ENCODE data around the gene SLC25A22. TPM values are rescaled to one million over a fixed set of nuclear protein-coding genes. Genes with fewer than 3 reads are reported as not detected.

SLC25A22 gene
- total and polyA plus RNA-seq, 9 of the 15 experiments (the other 6 are each of a cell fraction or from before 2014, with no cell fraction given): 0.41 to 55.4 (median 11.4) TPM

DNA sequence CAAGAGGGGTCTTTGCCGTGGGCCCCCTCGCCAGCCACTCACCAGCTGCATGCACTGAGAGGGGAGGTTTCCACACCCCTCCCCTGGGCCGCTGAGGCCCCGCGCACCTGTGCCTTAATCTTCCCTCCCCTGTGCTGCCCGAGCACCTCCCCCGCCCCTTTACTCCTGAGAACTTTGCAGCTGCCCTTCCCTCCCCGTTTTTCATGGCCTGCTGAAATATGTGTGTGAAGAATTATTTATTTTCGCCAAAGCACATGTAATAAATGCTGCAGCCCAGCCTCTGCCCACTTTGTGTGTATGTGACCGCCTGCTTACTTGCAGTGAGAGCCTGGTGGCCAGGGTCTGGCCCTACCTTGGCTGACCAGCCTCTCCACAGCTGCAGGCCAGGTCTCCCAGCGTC is 26.9 kb upstream of the SLC25A22 start:
- H3K4me3 ChIP-seq: no peak overlapping the region
- TF ChIP-seq RBM14 (IDR thresholded peaks at IDR 0.05; ENCODE audit: borderline replicate concordance, insufficient read depth, low read depth, low read length) (no peak), POLR2G (IDR thresholded peaks at IDR 0.05; ENCODE audit: low read depth, low read length) (peak; percentile 9; the same call in 1 of the 2 replicates)
- FAIRE-seq (no peak), ATAC-seq (no peak), DNase-seq (ENCODE audit: extremely low read depth in 1 of 4, low spot score in 3 of 4) (no peak)
- CTCF ChIA-PET (ENCODE audit: low intra/inter-chr PET ratio): no interaction called here
- H3K9me3 ChIP-seq (replicated peaks; ENCODE audit: control insufficient read depth, insufficient read depth, low read depth, low read length): no peaks in the 10 kb centered on the region
- H3K79me2 ChIP-seq (ENCODE audit: control insufficient read depth, insufficient read depth, low read length): peaks cover 23% of the 10 kb centered on the region
- H3K27ac ChIP-seq (ENCODE audit: extremely low read depth, low read depth, low read length): no peak overlapping the region
- no peak overlapping the region for H2AFZ ChIP-seq (ENCODE audit: low read depth, low read length)
- WGBS (ENCODE audit: insufficient coverage, low coverage, missing lambda C conversion rate): 69% methylated on average over 6 of the region's 11 CpGs
- no TSS peak for BruUV-seq (replicated peaks)
- H3K4me1 ChIP-seq (replicated peaks in 1 of 2; ENCODE audit: control insufficient read depth in 2 of 2, insufficient read depth in 2 of 2, low read length in 2 of 2): peaks cover 28 to 93% of the 10 kb centered on the region in 2 experiments
- peaks cover 6% of the 10 kb centered on the region for H3K9me1 ChIP-seq (ENCODE audit: control insufficient read depth, insufficient read depth, low read length)
- peak overlapping the region in 1 of 2 experiments; percentile 81; a peak in 2 of 4 replicates for H3K9ac ChIP-seq (ENCODE audit: insufficient read depth in 1 of 2, low read depth in 2 of 2, low read length in 2 of 2)
- no peaks in the 10 kb centered on the region for H3K27me3 ChIP-seq (ENCODE audit: control insufficient read depth in 2 of 2, insufficient read depth in 2 of 2, low read length in 2 of 2)
- POLR2A ChIA-PET: interaction anchor here (1.2 to 1.9 kb wide), 4 partner anchors 9 to 17 kb away, joined by 3 to 6 read pairs (median 3); partner anchors contain the start of gene RPLP2
- peaks cover 43% of the 10 kb centered on the region; the same call in 1 of the 3 replicates for H3K36me3 ChIP-seq (ENCODE audit: control insufficient read depth, insufficient read depth, low read length)
- peaks cover 13% of the 10 kb centered on the region for H4K20me1 ChIP-seq (replicated peaks; ENCODE audit: control insufficient read depth, insufficient read depth, low read length)
- in situ Hi-C loops (cut with MboI): no loop called here
- H3K4me2 ChIP-seq (ENCODE audit: insufficient read depth, low read length): no peak overlapping the region
- intact Hi-C loops (cut with micrococcal nuclease): no loop called here

DNA sequence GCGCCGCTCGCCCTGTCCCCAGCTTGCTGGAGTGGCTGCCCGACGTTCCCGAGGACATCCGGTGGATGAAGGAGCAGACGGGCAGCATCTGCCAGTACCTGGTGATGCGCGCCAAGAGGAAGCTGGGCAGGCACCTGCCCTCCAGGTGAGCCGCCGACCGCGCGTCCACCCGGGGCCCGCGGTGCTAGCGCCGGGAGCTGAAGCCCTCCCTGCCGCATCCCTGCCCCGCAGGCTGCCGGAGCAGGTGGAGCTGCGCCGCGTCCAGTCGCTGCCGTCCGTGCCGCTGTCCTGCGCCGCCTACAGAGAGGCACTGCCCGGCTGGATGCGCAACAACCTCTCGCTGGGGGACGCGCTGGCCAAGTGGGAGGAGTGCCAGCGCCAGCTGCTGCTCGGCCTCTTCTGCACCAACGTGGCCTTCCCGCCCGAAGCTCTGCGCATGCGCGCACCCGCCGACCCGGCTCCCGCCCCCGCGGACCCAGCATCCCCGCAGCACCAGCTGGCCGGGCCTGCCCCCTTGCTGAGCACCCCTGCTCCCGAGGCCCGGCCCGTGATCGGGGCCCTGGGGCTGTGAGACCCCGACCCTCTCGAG is 26.3 kb upstream of the SLC25A22 start:
- POLR2A ChIA-PET: interaction anchor here (0.6 to 1.9 kb wide), 5 partner anchors 8 to 33 kb away, joined by 3 to 6 read pairs (median 3); partner anchors contain the start of gene RPLP2
- no peak overlapping the region for H3K27ac ChIP-seq (ENCODE audit: extremely low read depth, low read depth, low read length)
- no peak for DNase-seq (ENCODE audit: extremely low read depth in 1 of 4, low spot score in 3 of 4)
- no peak overlapping the region for H3K9ac ChIP-seq (ENCODE audit: insufficient read depth in 1 of 2, low read depth in 2 of 2, low read length in 2 of 2)
- H3K36me3 ChIP-seq (ENCODE audit: control insufficient read depth, insufficient read depth, low read length): peaks cover 39% of the 10 kb centered on the region; the same call in 1 of the 3 replicates
- H3K9me3 ChIP-seq (replicated peaks; ENCODE audit: control insufficient read depth, insufficient read depth, low read depth, low read length): no peaks in the 10 kb centered on the region
- H4K20me1 ChIP-seq (replicated peaks; ENCODE audit: control insufficient read depth, insufficient read depth, low read length): peaks cover 13% of the 10 kb centered on the region
- H2AFZ ChIP-seq (ENCODE audit: low read depth, low read length): no peak overlapping the region
- peaks cover 28 to 92% of the 10 kb centered on the region in 2 experiments for H3K4me1 ChIP-seq (replicated peaks in 1 of 2; ENCODE audit: control insufficient read depth in 2 of 2, insufficient read depth in 2 of 2, low read length in 2 of 2)
- FAIRE-seq: no peak
- BruUV-seq (replicated peaks): no TSS peak
- 97% methylated on average over 6 of the region's 59 CpGs for WGBS (ENCODE audit: insufficient coverage, low coverage, missing lambda C conversion rate)
- in situ Hi-C loops (cut with MboI) (no loop called here), intact Hi-C loops (cut with micrococcal nuclease) (no loop called here)
- peaks cover 6% of the 10 kb centered on the region for H3K9me1 ChIP-seq (ENCODE audit: control insufficient read depth, insufficient read depth, low read length)
- H3K4me2 ChIP-seq (ENCODE audit: insufficient read depth, low read length): no peak overlapping the region
- TF ChIP-seq FIP1L1 (IDR thresholded peaks at IDR 0.05; ENCODE audit: low read depth, low read length, poor library complexity, severe bottlenecking) (peak; percentile 36), SRSF1 (IDR thresholded peaks at IDR 0.05; ENCODE audit: low read depth, low read length) (no peak), SAP30 (IDR thresholded peaks at IDR 0.05; ENCODE audit: borderline replicate concordance, insufficient read depth, low read depth, low read length, poor library complexity, severe bottlenecking) (no peak), ZBTB7A (IDR thresholded peaks at IDR 0.05; ENCODE audit: borderline replicate concordance, control insufficient read depth, low read depth, low read length) (0 out of 2 replicates have a peak, but pooled peaks have one; percentile 26), POLR2G (IDR thresholded peaks at IDR 0.05; ENCODE audit: low read depth, low read length) (peak; percentile 60; the same call in 1 of the 2 replicates), HNRNPL (IDR thresholded peaks at IDR 0.05; ENCODE audit: low read depth, low read length) (peak; percentile 57; the same call in 1 of the 2 replicates), ZBTB33 (CRISPR knock-in tag; IDR thresholded peaks at IDR 0.05) (peak; percentile 91)
- no peak overlapping the region for H3K4me3 ChIP-seq
- no peak for ATAC-seq
- H3K27me3 ChIP-seq (ENCODE audit: control insufficient read depth in 2 of 2, insufficient read depth in 2 of 2, low read length in 2 of 2): no peaks in the 10 kb centered on the region
- peaks cover 28% of the 10 kb centered on the region for H3K79me2 ChIP-seq (ENCODE audit: control insufficient read depth, insufficient read depth, low read length)
- CTCF ChIA-PET (ENCODE audit: low intra/inter-chr PET ratio): no interaction called here

Measured in K562 (cell line).